GM19438 (cell line): ENCODE measurements around the gene ANO3.

Source experiments
- ATAC-seq: cut with Tn5 transposase; IDR thresholded peaks from one replicate; pipeline ENCODE4 v1.9.1; 2021; ENCODE audit warnings: low read depth; ENCODE audit not compliant: unreplicated experiment

The ANO3 gene

DNA sequence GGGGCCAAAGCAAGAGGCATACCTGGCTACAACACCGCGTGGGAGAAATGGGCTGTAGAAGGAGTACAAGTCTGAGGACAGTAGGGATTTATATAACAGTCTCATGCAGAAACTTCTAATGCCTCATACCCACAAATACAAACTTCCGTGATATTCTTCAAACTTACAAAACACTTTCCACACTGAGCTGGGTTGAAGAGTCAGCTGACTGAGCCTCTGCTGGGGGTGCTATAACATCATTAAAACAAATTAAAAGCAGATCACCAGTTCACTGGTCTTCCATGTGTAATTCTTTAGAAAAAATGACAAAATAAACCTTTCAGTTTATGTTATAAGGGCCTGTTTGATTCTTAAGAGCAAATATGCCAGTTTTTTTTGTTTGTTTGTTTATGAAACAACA, 148.1 kb downstream of the ANO3 start:
- no peak for ATAC-seq

DNA sequence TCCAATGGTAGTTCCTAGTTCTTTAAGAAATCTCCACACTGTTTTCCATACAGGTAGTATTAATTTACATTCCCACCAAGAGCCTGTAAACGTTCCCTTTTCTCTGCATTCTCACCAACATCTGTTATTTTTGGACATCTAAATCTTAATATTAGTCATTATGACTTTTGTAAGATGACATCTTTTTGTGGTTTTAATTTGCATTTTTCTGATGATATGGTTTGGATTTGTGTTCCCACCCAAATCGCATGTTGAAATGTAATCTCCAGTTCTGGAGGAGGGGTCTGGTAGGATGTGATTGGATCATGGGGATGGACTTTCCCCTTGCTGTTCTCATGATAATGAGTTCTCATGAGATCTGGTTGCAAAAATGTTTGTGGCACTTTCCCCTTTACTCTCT, 151.2 kb downstream of the ANO3 start:
- ATAC-seq = no peak

DNA sequence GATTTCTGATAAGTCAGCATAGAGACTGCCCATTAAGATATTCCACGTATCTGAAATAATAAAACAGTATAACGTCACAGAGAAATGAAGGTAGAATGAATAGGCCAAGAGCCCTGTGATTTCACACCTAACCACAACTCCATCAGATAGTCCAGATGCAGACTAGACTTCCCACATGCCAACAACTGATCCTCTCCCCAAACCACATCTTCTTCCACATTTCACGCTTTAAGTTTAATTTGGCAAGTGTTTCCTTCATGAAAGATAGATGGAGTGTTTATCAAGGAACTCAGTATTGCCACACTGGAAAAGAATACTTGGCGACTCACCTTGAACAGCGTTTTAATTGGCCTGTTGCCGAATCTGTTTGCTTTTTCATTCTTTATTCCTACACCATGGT, 158.6 kb downstream of the ANO3 start:
- no peak for ATAC-seq

DNA sequence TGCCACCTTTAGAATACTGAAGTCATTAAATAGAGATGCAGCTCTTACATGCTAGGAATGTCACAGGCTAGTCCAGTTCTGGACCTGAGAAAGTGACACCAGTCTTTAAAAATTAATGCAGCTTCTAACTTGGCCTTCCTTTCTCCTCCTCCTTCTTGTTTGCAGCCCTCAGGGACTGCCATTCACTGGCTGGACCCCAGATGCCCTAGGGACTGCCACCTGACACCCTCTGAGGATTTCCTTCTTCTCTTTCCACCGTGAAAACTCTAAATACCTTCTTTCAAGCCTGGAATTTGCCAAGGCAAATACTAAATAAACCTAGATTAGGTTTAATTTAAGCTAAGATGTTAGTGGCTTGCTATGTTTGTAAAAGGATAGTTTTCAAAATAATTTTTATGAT, 161.7 kb downstream of the ANO3 start:
- no peak for ATAC-seq

DNA sequence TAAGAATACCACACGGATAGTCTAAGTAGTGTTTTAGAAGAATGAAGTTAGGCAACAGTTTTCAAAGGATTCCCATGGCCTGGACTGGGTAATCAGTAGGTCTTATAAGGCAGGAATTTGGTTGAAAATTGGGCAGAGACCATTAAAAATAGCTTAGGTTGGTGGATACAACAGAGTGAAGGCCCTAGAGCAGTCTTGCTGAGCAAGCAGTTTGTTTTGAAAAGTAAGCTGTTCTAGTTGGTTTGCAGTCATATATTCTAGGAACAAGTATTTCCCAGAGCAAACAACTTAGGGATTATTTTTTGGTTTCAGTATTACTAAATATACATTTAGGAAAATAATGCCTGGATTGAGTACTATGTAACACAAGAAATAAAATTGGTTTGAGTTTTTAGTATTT, 175.3 kb downstream of the ANO3 start:
- ATAC-seq = no peak

DNA sequence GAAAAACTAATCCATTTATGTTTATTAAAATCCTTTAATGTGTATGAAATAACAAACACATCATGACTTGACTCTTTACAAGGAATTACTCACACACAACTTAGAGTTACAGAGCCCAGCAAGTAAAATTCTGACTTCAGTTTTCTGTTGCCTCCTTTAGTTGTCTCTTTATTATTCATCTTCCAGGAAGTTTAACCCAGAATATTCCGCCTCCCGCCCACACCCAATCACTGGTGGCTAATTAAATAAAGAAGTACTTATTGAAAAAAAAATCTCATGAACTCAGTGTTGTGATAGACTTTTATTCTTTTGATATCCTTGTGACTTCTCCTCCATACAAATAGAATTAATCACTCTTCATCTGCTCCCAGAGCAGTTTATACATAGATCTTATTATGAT, 178.2 kb downstream of the ANO3 start:
- ATAC-seq = no peak

DNA sequence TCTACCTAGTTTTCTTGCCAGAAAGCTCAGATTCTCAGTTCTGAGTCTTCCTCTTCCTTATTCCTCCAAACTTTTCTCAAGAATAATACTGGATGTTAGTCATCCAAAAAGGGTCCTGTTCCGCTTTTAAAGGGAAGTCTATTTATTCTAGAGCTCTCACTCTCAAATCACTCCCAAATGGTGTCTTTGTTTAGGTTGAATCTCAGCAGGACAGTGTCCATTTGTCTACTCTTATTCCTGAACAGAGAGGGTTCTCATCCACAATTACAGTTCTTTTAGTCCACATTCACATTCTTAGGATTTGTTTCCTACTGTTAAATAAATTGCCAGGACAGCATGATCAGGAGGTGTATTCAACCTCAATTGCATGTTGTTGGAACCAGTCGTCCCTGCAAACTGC, 178.8 kb downstream of the ANO3 start:
- ATAC-seq = no peak

DNA sequence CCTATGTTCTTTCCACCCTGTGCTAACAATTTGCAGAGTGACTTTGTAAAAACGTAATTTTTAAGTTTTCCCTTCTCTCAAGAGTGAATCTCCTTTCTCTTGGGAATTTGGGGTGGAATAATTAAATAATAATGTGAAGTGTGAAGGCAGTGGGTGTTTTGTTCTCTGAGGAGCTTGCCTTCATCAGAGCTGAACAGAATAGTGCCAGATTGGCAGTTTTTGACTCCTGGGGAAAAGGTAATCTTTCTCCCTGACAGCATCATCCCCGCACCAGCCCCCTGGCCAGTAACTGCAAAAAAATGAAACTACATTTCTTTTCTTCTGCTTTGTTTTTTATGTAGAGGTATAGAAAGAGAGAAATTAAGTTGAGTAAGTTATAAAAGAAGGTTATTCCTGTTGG, 180.3 kb downstream of the ANO3 start:
- no peak for ATAC-seq

DNA sequence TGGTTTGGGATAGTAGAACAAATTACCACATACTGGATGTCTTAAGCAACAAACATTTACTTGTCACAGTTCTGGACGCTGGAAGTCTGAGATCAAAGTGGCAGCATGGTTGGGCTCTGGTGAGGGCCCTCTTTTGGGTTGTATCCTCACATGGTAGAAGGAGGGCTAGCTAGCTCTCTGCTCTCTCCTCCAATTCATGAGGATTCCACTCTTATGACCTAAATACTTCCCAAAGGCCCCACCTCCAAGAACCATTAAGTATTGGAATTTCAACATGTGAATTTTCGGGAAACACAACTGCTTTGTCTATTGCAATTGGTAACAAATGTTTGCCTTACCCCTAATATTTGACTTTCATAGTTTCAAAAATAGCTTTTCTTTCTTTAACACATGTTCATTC, 187.5 kb downstream of the ANO3 start:
- no peak for ATAC-seq

DNA sequence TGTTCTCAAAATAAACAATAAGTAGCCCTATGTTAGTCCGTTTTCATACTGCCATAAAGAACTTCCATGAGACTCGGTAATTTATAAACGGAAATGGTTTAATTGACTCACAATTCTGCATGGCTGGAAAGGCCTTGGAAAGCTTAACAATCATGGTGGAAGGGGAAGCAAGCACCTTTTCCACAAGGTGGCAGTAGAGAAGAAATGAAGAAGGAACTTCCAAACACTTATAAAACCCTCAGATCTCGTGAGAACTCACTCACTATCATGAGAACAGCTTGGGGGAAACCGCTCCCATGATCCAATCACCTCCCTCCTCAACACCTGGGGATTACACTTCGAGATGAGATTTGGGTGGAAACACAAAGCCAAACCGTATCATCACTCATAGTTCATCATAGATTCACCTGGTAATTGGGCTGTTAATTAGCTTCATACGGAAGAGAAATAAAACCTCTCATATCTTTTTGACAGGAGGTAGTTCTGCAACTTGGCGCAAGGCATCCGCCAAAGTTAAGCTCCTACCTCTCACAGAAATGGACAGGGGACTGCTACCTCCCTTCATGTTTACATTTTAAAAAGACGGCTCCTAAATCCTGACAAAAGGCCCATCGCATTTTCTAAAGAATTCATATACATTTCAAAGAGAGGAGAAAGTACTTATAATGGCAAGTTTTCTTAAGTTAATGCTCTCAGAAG, 191.1 kb downstream of the ANO3 start:
- no peak for ATAC-seq

DNA sequence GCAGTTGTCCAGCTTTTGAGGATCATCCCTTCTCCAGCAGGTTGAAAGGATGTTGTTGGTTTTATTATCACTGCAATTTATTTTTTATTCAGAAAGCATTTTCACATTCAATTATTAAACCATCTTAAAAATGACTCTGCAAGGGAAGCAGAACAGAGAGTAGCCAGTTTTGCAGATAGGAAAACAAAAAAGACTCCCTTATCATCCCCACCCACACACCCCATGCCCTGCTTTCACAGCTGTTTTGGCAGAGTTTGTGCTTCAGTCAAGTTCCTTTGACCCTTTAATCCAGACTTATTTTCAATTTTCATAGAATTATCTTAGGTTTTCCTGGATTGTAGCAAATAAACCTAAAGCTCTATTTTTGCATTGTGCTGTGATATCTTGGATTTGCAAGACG, 195.8 kb downstream of the ANO3 start:
- no peak for ATAC-seq

DNA sequence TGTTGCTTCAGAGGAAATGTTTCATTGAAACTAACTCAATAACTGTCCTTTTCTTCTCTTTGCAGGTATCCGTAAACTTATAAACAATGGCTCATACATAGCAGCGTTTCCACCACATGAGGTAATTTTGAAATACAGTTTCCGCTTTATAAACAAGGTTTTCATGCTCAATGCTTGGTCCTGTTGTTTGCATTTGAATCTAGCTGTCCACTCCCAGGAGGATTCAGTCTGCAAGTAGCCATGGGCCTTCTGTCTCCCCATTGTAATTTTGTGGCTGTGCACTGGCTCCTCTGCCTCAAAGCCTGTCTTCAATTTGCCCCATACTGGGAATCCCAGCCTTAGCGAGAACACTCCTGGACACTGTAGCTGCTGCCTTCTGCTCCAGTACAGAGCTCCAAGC, 205.4 kb downstream of the ANO3 start:
- ATAC-seq = no peak

DNA sequence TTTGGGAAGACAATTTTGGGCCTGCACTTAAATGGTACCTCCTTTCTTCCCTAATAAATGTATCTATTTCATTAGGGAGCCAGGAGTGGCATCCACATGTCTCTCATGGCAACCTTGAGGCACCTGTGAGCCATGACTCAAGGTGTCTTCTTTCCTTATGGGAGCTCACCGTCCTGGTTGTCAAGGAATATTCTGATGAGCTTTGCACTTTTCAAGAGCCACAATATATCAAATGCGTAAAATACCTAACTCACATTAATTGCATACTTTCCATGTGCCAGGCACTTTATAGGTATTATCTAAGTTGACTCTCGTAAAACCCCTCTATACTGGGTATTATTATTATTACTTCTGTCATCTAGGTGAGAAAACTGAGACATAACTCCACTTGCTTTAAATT, 207.6 kb downstream of the ANO3 start:
- no peak for ATAC-seq

DNA sequence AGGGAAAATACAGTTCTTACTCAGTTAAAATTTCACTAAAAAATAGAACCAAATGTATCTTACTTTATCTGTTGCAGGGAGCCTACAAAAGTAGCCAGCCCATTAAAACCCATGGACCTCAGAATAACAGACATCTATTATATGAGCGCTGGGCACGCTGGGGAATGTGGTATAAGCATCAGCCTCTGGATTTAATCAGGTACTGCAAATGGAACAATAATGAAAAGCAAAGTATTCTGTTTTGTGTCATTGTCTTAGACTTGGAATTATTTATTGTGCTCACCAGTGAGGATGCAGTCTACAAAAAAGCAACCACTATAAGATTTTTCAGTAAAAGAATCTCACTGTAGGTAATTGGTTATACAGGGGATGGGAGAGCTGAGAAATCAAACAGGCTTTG, 209.9 kb downstream of the ANO3 start:
- no peak for ATAC-seq

DNA sequence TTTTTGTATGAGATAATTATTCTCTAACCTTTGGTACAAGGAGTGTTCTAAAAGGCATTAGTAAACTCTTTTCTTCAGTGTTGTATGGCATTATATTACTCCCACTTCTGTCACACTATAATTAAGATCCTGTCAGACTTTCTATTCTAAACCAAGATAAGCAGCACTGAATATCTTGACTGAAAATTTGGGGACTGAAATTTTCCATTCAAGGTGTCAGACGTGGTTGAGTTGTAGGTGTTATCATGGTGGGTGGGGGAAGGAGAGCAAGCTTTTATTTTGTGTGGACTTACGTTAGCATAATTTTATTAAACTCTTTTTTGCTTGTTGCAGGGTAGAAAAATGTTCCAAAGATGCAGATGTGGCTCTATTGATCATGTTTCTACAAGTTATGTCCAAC, 217.2 kb downstream of the ANO3 start:
- ATAC-seq = no peak

DNA sequence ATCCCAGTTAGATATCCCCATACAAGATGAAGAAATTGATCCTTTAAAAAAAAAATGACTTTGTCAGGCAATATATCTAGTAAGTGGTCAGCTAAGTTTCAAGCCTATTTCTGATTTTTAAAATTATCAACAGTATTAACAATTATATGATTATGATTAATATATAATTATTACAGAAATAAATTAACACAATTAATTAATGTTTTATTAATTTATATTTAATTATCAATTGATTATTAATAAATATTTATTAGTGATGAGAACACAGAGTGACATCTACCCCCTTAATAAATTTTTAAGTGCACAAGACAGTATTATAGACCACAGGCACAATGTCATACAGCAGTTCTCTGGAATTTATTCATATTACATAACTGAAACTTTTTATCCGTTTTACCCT, 218.1 kb downstream of the ANO3 start:
- no peak for ATAC-seq

DNA sequence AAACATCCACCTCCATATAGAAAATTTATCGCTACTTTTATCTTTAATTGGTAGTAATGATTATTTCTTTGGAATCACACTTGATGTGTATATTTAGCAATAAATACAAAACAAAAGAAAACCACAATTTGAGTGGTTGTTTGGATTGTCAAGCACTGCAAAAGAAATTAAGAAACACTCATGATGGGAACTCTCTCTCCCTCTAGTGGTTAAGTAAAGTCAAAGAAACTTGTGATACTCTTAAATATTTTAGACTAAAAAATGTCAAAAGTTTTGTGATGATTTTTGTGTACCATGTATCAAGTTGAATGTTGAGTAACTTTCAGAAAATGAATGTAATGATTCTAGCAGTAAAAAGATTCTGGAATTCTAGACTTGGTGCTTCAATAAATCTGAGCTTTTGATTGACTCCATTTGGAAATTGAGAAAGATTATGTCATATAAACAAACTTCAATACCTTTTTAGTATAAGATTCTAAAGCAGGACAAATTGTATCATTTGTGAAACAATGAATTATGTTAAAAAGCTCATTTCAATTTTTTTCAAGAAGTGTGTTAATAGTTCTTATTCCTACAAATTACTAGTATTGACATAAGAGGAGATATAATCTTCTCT, 219.4 kb downstream of the ANO3 start:
- no peak for ATAC-seq

DNA sequence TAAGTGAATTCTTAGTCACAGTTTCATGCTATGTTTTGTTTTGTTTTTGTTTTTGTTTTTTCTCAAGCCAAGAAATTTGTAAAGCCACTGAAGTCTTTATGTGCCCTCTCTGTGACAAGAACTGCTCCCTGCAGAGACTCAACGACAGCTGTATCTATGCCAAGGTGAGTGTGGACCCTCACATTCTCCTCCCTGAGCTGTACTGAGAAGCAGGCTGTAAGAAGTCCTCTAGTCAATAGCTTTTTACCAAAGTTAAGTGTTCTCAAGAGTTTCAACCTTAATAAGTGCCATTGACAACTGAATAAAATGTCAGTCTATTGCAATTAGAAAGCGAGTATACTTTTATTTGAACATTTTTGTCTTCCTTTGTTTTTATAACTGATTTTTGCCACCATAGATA, 221.3 kb downstream of the ANO3 start:
- ATAC-seq = no peak

DNA sequence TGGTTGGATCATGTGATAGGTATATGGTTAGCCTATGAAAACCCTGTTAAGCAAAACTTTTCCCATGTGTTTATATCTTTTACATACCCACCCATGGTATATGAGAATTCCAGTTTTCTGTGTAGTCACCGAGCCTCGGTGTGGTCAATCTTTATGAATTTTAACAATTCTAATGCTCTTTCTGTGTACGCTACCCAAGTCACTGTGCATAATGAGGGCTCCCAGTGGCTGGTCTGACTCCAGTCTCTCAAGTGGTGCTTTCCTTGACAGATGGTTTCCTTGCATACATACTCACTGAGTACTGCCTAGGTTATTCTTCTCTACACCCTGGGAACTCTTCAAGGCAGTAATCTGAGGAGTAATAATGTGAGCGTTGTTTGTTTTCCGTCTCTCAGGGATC, 222.5 kb downstream of the ANO3 start:
- ATAC-seq = no peak

DNA sequence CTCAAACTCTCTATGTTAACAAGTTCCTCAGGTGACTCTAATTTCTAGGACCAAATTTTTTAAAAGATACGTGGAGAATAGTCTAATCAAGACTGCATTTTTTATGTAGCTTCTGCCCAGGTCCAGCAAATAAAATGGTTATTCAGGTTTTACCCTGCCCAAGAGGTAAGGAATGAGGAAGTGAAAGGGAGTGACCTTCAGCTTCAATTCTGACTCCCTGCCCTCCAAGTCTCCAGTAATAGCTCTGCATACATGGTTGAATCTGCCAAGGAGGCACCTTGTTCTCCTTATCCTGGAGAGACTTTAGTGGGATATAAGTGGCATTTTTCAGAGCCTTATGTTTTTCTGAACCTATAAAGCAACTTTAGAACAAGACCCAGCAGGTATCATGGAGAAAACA, 224.7 kb downstream of the ANO3 start:
- no peak for ATAC-seq

DNA sequence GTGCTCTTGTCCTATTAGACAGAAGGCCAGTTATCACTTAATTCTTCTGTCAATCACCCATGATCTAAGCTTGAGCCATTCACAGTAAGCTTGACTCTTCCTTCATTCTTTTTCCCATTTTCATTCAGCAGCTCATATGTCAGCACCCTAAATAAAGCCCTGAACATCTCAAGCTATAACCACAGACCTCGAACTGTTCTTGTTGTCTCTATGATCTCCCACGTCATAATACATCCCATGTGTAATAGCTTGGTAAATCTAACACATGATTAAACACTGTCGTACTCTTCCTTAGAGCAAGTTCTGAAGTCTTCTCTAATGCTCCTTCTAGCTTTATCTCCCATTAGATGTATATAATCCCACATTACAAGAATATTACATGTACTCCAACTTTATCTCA, 225.7 kb downstream of the ANO3 start:
- no peak for ATAC-seq

DNA sequence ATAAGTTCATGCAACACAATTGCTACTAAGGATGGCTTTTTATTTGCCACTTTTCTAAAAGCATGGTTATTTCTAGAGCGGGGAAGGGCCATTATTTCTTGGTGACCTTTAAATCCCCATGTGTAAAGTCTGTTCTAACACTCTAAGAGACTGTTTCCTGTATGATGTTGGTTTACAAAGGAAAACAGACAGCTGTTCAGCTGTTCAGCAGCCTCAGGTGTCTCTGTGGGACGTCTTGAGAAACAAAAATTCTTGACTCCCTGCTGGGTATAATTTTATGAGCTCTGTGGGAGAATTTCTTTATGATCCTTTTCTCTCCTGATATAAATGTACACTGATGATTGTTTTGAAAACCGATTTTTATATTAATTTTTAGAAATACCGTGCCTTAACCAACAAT, 226.3 kb downstream of the ANO3 start:
- ATAC-seq = no peak

DNA sequence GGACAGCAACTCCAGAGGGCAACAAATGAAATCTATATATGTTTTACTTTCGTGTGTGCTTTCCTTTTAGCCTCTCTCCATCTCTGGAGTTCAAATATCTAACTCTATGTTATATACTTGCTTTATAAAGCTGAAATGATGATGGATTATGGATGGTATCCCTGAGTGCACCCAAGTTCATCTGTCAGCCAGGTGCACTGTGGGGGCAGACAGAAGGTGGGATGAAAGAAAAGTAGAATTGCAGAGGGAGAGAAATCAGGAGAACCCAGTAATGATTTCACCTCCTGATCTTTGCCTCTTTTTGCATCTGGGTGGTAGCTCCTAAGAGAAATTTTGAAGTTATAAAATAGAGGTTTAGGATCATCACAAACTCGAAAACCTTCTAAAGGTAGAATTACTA, 237.7 kb downstream of the ANO3 start:
- ATAC-seq = no peak
